HEK293 (cell line): ENCODE results near the gene BORCS5.

Experiments used
- CTCF ChIA-PET: fragments of 350-600 bp; formaldehyde crosslinking; extraction: SDS; loops from one replicate; lab custom pipeline; 2021; ENCODE audit warnings: antibody characterized with exemption; lab: Yijun Ruan, JAX
- POLR2A ChIA-PET: fragments of 300-600 bp; formaldehyde crosslinking; extraction: SDS; loops from one replicate; lab custom pipeline; 2020; ENCODE audit warnings: antibody characterized with exemption, inconsistent platforms; lab: Yijun Ruan, JAX
- H3K27ac ChIP-seq: fragments of 200-500 bp; sonication (Bioruptor generic); 2 replicates; pipeline ENCODE4 v1.5.1; 2014; ENCODE audit warnings: low read depth, low read length, control low read depth, inconsistent platforms; ENCODE audit errors: extremely low read depth
- H3K36me3 ChIP-seq, 2 experiments: fragments of 200-500 bp in 1 of 2; sonication (Bioruptor generic) in 1 of 2; 1 replicate in 1 of 2; 2 replicates in 1 of 2; pipeline ENCODE4 v1.5.1; 2014 to 2017; ENCODE audit warnings: inconsistent platforms in 2 of 2, low read length in 2 of 2; ENCODE audit not compliant: control insufficient read depth in 2 of 2, insufficient read depth in 1 of 2
- H3K4me1 ChIP-seq: fragments of 200-500 bp; sonication (Bioruptor generic); 2 replicates; pipeline ENCODE4 v1.5.1; 2014; ENCODE audit warnings: mild to moderate bottlenecking, low read length, inconsistent platforms; ENCODE audit not compliant: control insufficient read depth, insufficient read depth
- H3K4me3 ChIP-seq: 2 replicates; pipeline ENCODE4 v1.5.1; 2011; ENCODE audit warnings: low read depth, mild to moderate bottlenecking, control low read depth, low read length, moderate library complexity
- H3K9me3 ChIP-seq: fragments of 200-500 bp; sonication (Bioruptor generic); 2 replicates; pipeline ENCODE4 v1.5.1; 2014; ENCODE audit warnings: low read depth, low read length, inconsistent platforms; ENCODE audit not compliant: control insufficient read depth, insufficient read depth
- GFI1B ChIP-seq: fragments of 450-650 bp; formaldehyde crosslinking; IDR thresholded peaks from 2 replicates; pipeline ENCODE4 v1.5.1; 2016; ENCODE audit warnings: missing biosample characterization, missing genetic modification characterization
- MZF1 ChIP-seq: fragments of 450-650 bp; formaldehyde crosslinking; IDR thresholded peaks from 2 replicates; pipeline ENCODE4 v1.5.1; 2017; ENCODE audit warnings: missing biosample characterization, missing genetic modification characterization, borderline replicate concordance
- REPIN1 ChIP-seq: fragments of 450-650 bp; formaldehyde crosslinking; IDR thresholded peaks from 2 replicates; pipeline ENCODE4 v1.5.1; 2017; ENCODE audit warnings: missing biosample characterization, missing genetic modification characterization, low read depth
- SALL2 ChIP-seq: fragments of 450-650 bp; formaldehyde crosslinking; IDR thresholded peaks from 2 replicates; pipeline ENCODE4 v1.5.0; 2017; ENCODE audit warnings: missing biosample characterization, mild to moderate bottlenecking, missing genetic modification characterization, borderline replicate concordance
- WT1 ChIP-seq: fragments of 450-650 bp; formaldehyde crosslinking; IDR thresholded peaks from 2 replicates; pipeline ENCODE4 v1.5.1; 2016; ENCODE audit warnings: missing biosample characterization, missing genetic modification characterization
- YY1 ChIP-seq: fragments of 450-650 bp; formaldehyde crosslinking; IDR thresholded peaks from 2 replicates; pipeline ENCODE4 v1.5.1; 2018; ENCODE audit warnings: missing biosample characterization, missing genetic modification characterization
- ZNF121 ChIP-seq: fragments of 450-650 bp; formaldehyde crosslinking; IDR thresholded peaks from 2 replicates; pipeline ENCODE4 v1.5.1; 2016; ENCODE audit warnings: missing biosample characterization, missing genetic modification characterization
- ZNF132 ChIP-seq: fragments of 450-650 bp; formaldehyde crosslinking; IDR thresholded peaks from 2 replicates; pipeline ENCODE4 v1.5.1; 2017; ENCODE audit warnings: missing biosample characterization, missing genetic modification characterization, borderline replicate concordance
- ZNF140 ChIP-seq: fragments of 450-650 bp; formaldehyde crosslinking; IDR thresholded peaks from 2 replicates; pipeline ENCODE4 v1.5.1; 2016; ENCODE audit warnings: missing biosample characterization, missing genetic modification characterization
- ZNF146 ChIP-seq: fragments of 450-650 bp; formaldehyde crosslinking; IDR thresholded peaks from 2 replicates; pipeline ENCODE4 v1.5.1; 2016; ENCODE audit warnings: missing biosample characterization, missing genetic modification characterization
- ZNF223 ChIP-seq: fragments of 450-650 bp; formaldehyde crosslinking; IDR thresholded peaks from 2 replicates; pipeline ENCODE4 v1.5.1; 2016; ENCODE audit warnings: missing biosample characterization, missing genetic modification characterization
- ZNF239 ChIP-seq: fragments of 450-650 bp; formaldehyde crosslinking; IDR thresholded peaks from 2 replicates; pipeline ENCODE4 v1.5.1; 2016; ENCODE audit warnings: missing biosample characterization, missing genetic modification characterization
- ZNF324 ChIP-seq: fragments of 450-650 bp; formaldehyde crosslinking; IDR thresholded peaks from 2 replicates; pipeline ENCODE4 v1.5.1; 2016; ENCODE audit warnings: missing biosample characterization, missing genetic modification characterization
- ZNF366 ChIP-seq: fragments of 450-650 bp; formaldehyde crosslinking; conservative IDR thresholded peaks from 2 replicates; pipeline ENCODE4 v1.5.1; 2016; ENCODE audit warnings: missing biosample characterization, missing genetic modification characterization
- ZNF404 ChIP-seq: fragments of 450-650 bp; formaldehyde crosslinking; IDR thresholded peaks from 2 replicates; pipeline ENCODE4 v1.5.1; 2017; ENCODE audit warnings: missing biosample characterization, missing genetic modification characterization
- ZNF560 ChIP-seq: fragments of 450-650 bp; formaldehyde crosslinking; IDR thresholded peaks from 2 replicates; pipeline ENCODE4 v1.5.1; 2017; ENCODE audit warnings: missing biosample characterization, missing genetic modification characterization, borderline replicate concordance
- ZNF658 ChIP-seq: fragments of 450-650 bp; formaldehyde crosslinking; IDR thresholded peaks from 2 replicates; pipeline ENCODE4; 2016; ENCODE audit warnings: missing biosample characterization, missing genetic modification characterization
- ZSCAN23 ChIP-seq: fragments of 450-650 bp; formaldehyde crosslinking; IDR thresholded peaks from 2 replicates; pipeline ENCODE4 v1.5.1; 2016; ENCODE audit warnings: missing biosample characterization, missing genetic modification characterization
- TF ChIP-seq, protein P1 (sequence below): fragments of 450-650 bp; formaldehyde crosslinking; IDR thresholded peaks from 2 replicates; pipeline ENCODE4 v1.5.1; 2016; ENCODE audit warnings: missing biosample characterization, missing genetic modification characterization
- TF ChIP-seq, protein P2 (sequence below): fragments of 450-650 bp; IDR thresholded peaks from 2 replicates; pipeline ENCODE4 v1.5.1; 2018; ENCODE audit warnings: missing biosample characterization, mild to moderate bottlenecking, missing genetic modification characterization
- TF ChIP-seq, protein P3 (sequence below): fragments of 450-650 bp; formaldehyde crosslinking; IDR thresholded peaks from 2 replicates; pipeline ENCODE4 v1.5.1; 2016; ENCODE audit warnings: missing biosample characterization, missing genetic modification characterization
- TF ChIP-seq, protein P4 (sequence below): fragments of 450-650 bp; formaldehyde crosslinking; IDR thresholded peaks from 2 replicates; pipeline ENCODE4 v1.5.1; 2016; ENCODE audit warnings: missing biosample characterization, missing genetic modification characterization
- TF ChIP-seq, protein P5 (sequence below): fragments of 450-650 bp; formaldehyde crosslinking; IDR thresholded peaks from 2 replicates; pipeline ENCODE4 v1.5.1; 2017; ENCODE audit warnings: missing biosample characterization, missing genetic modification characterization
- TF ChIP-seq, protein P6 (sequence below): IDR thresholded peaks from 2 replicates; pipeline ENCODE4 v1.6.1; 2011; ENCODE audit warnings: mild to moderate bottlenecking, low read depth, low read length, borderline replicate concordance

The BORCS5 gene

DNA sequence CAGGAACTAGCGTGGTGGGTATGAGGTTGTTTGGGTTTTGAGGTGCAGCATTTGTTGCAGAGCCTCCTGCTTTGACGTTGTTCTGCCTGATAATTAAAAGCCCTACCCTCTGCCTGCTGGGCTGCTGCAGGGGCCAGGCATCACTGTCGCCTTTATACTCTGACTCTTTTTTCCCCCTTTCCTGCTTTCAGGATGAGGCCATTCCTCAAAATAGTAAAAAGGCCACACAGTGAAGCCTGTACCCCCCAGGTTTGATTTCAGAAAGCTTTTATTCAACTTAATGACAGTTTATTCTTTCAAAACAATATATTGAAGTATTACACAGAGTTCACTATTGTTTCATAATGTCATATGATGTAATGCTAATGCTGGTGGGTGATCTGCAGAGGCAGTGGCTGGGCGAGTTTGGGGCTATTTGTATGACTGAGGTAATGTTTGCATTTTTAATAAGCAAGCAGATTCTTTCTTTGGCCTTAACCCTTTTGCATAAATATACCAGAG lies 9.1 kb downstream of the BORCS5 start (continued):
- TF ChIP-seq, protein P1, sequence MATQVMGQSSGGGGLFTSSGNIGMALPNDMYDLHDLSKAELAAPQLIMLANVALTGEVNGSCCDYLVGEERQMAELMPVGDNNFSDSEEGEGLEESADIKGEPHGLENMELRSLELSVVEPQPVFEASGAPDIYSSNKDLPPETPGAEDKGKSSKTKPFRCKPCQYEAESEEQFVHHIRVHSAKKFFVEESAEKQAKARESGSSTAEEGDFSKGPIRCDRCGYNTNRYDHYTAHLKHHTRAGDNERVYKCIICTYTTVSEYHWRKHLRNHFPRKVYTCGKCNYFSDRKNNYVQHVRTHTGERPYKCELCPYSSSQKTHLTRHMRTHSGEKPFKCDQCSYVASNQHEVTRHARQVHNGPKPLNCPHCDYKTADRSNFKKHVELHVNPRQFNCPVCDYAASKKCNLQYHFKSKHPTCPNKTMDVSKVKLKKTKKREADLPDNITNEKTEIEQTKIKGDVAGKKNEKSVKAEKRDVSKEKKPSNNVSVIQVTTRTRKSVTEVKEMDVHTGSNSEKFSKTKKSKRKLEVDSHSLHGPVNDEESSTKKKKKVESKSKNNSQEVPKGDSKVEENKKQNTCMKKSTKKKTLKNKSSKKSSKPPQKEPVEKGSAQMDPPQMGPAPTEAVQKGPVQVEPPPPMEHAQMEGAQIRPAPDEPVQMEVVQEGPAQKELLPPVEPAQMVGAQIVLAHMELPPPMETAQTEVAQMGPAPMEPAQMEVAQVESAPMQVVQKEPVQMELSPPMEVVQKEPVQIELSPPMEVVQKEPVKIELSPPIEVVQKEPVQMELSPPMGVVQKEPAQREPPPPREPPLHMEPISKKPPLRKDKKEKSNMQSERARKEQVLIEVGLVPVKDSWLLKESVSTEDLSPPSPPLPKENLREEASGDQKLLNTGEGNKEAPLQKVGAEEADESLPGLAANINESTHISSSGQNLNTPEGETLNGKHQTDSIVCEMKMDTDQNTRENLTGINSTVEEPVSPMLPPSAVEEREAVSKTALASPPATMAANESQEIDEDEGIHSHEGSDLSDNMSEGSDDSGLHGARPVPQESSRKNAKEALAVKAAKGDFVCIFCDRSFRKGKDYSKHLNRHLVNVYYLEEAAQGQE, result no peak
- TF ChIP-seq, protein P2, sequence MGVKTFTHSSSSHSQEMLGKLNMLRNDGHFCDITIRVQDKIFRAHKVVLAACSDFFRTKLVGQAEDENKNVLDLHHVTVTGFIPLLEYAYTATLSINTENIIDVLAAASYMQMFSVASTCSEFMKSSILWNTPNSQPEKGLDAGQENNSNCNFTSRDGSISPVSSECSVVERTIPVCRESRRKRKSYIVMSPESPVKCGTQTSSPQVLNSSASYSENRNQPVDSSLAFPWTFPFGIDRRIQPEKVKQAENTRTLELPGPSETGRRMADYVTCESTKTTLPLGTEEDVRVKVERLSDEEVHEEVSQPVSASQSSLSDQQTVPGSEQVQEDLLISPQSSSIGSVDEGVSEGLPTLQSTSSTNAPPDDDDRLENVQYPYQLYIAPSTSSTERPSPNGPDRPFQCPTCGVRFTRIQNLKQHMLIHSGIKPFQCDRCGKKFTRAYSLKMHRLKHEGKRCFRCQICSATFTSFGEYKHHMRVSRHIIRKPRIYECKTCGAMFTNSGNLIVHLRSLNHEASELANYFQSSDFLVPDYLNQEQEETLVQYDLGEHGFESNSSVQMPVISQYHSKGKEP (tag by site-specific recombination), result no peak
- TF ChIP-seq ZSCAN23 (no peak), SALL2 (tag by site-specific recombination) (no peak), ZNF132 (tag by site-specific recombination) (no peak), YY1 (tag by site-specific recombination) (no peak), ZNF366 (tag by site-specific recombination) (0 out of 2 replicates have a peak, but pooled peaks have one; percentile 23), MZF1 (tag by site-specific recombination) (no peak), ZNF560 (tag by site-specific recombination) (no peak), GFI1B (tag by site-specific recombination) (no peak), REPIN1 (tag by site-specific recombination) (no peak), ZNF658 (tag by site-specific recombination) (no peak), ZNF223 (tag by site-specific recombination) (no peak), ZNF140 (tag by site-specific recombination) (no peak)
- TF ChIP-seq, protein P3, sequence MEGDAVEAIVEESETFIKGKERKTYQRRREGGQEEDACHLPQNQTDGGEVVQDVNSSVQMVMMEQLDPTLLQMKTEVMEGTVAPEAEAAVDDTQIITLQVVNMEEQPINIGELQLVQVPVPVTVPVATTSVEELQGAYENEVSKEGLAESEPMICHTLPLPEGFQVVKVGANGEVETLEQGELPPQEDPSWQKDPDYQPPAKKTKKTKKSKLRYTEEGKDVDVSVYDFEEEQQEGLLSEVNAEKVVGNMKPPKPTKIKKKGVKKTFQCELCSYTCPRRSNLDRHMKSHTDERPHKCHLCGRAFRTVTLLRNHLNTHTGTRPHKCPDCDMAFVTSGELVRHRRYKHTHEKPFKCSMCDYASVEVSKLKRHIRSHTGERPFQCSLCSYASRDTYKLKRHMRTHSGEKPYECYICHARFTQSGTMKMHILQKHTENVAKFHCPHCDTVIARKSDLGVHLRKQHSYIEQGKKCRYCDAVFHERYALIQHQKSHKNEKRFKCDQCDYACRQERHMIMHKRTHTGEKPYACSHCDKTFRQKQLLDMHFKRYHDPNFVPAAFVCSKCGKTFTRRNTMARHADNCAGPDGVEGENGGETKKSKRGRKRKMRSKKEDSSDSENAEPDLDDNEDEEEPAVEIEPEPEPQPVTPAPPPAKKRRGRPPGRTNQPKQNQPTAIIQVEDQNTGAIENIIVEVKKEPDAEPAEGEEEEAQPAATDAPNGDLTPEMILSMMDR (tag by site-specific recombination), result no peak
- TF ChIP-seq, protein P4, sequence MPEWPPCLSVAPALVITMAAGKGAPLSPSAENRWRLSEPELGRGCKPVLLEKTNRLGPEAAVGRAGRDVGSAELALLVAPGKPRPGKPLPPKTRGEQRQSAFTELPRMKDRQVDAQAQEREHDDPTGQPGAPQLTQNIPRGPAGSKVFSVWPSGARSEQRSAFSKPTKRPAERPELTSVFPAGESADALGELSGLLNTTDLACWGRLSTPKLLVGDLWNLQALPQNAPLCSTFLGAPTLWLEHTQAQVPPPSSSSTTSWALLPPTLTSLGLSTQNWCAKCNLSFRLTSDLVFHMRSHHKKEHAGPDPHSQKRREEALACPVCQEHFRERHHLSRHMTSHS (tag by site-specific recombination), result no peak

DNA sequence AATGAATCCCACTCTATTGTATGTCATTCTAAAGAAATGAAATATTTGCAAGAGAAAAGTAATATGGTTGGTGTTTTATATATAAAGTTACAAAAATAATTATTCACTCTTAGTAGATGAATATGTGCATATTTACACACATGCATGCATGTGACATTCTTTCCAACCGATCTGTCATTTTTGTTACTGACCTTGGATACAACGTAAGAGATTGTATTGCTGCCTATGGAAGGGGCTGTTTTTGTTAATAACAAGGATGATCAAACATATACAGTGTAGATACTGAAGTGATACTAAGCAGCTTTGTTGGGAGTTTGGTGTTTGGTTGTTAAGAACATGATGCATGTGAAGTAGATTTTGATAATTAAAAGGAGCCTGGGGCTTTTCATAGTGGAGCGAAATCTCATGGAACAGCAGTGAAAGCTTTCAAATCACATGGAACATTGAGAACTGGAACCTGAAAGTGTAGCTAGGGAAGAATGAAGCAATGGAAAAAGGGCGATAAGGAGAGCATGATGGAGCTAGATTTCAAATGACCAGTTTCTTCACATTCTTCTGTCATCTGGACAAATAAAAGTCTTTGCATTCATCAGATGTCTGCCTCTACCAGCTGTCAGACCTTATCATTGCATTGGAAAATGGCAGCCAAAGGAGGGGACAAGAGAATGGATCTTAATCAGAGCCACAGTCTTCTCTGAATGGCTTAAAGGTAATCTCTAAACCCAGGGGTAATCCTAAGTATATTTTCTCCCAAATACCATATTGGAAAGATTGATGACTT lies 10.0 kb downstream of the BORCS5 start:
- ChIA-PET CTCF (interaction anchor here (1.0 to 1.9 kb wide), 2 partner anchors 11 to 31 kb away, joined by 3 to 4 read pairs; partner anchors contain the start of gene BORCS5), POLR2A (interaction anchor here (1.2 kb wide), 1 partner anchor 10 kb away, joined by 5 read pairs; the partner anchor contains the start of gene BORCS5)
- no peak overlapping the region for H3K4me3 ChIP-seq
- H3K4me1 ChIP-seq, result peaks cover 5% of the 10 kb centered on the region; the same call in 1 of the 2 replicates
- TF ChIP-seq ZNF324 (tag by site-specific recombination) (no peak), ZNF239 (tag by site-specific recombination) (peak; percentile 84), ZNF146 (no peak), ZNF121 (no peak), ZNF404 (no peak), WT1 (tag by site-specific recombination) (no peak)
- TF ChIP-seq, protein P5, sequence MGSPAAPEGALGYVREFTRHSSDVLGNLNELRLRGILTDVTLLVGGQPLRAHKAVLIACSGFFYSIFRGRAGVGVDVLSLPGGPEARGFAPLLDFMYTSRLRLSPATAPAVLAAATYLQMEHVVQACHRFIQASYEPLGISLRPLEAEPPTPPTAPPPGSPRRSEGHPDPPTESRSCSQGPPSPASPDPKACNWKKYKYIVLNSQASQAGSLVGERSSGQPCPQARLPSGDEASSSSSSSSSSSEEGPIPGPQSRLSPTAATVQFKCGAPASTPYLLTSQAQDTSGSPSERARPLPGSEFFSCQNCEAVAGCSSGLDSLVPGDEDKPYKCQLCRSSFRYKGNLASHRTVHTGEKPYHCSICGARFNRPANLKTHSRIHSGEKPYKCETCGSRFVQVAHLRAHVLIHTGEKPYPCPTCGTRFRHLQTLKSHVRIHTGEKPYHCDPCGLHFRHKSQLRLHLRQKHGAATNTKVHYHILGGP (tag by site-specific recombination), result no peak
- TF ChIP-seq, protein P6, sequence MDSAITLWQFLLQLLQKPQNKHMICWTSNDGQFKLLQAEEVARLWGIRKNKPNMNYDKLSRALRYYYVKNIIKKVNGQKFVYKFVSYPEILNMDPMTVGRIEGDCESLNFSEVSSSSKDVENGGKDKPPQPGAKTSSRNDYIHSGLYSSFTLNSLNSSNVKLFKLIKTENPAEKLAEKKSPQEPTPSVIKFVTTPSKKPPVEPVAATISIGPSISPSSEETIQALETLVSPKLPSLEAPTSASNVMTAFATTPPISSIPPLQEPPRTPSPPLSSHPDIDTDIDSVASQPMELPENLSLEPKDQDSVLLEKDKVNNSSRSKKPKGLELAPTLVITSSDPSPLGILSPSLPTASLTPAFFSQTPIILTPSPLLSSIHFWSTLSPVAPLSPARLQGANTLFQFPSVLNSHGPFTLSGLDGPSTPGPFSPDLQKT, result no peak
- no peaks in the 10 kb centered on the region for H3K9me3 ChIP-seq
- peaks cover 0 to 8% of the 10 kb centered on the region in 2 experiments; a peak in 1 of 3 replicates for H3K36me3 ChIP-seq
- no peak overlapping the region for H3K27ac ChIP-seq
